HG03108 (cell line): ENCODE results near the gene UNG.

ENCODE experiments used
- ATAC-seq: cut with Tn5 transposase; IDR thresholded peaks from one replicate; pipeline ENCODE4 v1.9.1; 2021; ENCODE audit warnings: moderate library complexity; ENCODE audit not compliant: unreplicated experiment

The UNG gene

DNA sequence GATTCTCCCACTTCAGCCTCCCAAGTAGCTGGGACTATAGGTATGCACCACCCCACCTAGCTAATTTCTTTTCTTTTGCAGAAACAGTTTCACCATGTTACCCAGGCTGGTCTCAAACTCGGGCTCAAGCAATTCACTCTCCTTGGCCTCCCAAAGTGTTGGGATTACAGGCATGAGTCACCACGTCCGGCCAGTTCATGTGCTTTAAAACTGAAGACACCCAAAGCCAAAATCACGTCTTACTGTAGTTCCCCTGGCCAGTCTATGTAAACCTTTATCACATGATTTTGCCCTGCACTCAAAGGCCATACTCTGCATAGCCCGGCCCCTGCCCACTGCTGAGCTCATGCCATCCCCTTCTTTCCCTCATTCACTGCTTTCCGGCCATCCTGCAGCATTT lies 8.6 kb upstream of the UNG start:
- ATAC-seq, result no peak

DNA sequence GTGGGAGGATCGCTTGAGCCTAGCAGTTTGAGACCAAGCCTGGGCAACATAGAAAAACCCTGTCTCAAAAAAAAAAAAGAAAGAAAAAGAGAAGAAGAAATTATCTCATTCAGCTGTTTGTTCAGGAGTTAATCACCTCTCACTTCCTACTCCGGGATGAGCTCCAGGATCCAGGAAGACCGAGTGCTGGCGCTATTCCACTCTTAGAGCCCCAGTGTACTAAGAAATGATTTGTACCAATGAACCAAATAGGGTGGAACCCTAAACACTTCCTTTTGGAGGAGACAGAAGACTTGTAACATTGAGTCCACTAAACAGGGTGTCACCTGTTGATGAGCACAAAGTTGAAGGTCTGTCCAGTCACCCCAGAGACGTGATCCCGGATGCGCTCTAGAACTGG lies 7.7 kb upstream of the UNG start:
- ATAC-seq, result no peak

DNA sequence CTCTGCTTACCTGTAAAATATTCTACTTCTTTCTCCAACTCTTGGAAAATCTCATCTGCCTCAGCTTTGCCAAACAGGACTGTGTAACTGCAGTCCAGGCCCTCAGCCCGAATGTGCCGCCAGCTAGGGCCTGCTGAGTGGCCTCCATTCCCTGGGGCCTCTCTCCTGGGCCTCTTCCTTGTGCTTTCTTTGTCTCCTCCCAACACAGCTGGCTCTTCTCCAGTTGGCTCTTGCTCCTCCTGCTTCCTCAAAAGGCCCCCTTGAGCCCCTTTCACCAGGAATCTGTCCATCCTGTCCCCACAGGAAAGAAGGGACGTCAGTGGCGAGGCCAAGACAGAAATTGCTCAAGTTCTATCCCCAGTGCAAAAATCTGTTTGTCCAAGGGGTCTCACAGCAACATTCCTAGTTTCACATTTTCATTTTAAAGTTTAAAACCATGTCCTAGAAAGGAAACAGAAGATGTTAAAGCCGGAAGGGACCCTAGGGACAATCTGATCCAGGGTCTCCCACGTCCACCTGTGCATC lies 4.8 kb upstream of the UNG start:
- ATAC-seq, result no peak

DNA sequence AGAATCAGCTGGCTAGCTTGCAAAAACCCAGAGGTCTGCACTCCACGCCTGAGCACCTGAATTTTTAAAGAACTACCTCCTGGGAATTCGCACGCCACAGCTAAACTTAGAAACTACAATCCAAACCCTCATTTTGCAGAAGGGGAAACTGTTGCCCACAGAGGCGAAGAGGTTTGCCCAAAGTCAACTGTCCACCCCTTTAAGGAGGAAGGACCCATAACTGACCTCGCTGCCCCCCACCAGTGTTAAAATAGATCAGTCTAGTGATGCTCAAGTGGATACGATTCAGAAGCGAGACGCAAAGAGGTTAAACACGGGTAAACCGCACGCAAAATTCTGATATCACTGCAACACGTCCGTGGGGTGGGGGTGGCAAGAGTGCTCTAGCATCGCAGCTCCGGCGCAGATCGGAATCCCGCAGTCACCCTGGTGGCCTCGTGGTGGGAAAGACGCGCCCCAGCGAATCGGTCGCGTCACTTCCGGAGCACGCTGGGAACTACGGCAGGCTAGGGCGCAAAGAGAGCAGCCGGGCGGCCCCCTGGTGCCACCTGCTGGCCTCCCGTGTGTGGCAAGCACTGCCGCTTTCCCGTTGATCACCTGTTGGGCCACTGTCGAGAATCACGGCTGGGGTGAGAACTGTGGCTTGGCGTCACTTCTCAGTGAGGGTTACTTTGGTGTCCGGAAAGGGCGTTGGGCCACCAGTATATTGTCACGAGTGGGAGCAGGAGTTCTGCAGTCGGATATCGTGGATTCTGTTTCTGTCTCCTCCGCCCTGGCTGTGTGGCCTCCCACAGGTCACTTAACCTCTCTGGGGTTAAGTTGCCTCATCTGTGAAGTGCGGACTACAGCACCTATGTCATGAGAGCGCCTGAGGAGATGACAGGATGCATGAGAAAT lies 4.1 kb upstream of the UNG start, which contains the start of gene ALKBH2:
ALKBH2 (minus strand) TSS at position 451 of the 897 bp plus-strand sequence. CDS start 686 bp downstream, outside the sequence.
- ATAC-seq, result peak; percentile 65

DNA sequence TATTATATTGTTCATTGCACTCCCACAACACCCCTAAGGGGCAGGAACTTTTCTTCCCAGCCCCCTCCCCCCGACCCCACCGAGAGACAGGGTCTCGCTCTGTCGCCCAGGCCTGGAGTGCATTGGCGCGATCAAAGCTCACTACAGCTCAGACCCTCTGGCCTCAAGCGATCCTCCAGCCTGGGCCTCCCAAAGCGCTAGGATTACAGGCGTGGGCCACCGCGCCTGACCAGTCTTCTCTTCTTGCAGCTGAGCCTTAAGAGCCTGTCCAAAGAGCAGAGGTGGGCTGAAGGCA lies 310 bp upstream of the UNG start:
- ATAC-seq, result no peak

DNA sequence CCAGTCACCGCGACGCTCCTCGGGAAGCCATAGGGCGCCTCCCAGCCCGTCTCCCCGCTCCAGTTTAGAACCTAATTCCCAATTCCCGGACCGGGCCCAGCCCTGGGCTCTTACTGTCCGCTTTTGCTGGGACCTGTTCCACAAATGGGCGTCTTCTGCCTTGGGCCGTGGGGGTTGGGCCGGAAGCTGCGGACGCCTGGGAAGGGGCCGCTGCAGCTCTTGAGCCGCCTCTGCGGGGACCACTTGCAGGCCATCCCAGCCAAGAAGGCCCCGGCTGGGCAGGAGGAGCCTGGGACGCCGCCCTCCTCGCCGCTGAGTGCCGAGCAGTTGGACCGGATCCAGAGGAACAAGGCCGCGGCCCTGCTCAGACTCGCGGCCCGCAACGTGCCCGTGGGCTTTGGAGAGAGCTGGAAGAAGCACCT lies 797 bp downstream of the UNG start:
- ATAC-seq, result peak; percentile 20

DNA sequence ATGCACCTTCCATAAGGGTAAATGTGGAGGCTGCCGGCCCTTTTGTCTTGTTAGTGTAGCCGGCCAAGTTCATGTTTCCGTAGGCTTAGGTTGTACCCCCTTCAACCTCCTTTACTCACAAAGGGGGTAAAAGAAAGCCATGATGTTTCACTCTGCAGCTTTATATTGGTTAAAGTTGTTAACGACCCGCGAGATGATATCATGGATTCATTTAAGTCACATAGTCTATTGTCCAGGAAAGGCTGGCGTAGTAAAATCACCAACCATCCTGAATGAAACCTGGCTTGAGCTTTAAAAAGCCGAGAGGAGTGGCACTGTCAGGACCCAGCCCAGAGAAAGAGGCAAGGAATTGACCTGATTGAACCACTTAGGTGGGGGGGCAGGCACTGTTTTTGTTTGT lies 1.3 kb downstream of the UNG start:
- no peak for ATAC-seq

DNA sequence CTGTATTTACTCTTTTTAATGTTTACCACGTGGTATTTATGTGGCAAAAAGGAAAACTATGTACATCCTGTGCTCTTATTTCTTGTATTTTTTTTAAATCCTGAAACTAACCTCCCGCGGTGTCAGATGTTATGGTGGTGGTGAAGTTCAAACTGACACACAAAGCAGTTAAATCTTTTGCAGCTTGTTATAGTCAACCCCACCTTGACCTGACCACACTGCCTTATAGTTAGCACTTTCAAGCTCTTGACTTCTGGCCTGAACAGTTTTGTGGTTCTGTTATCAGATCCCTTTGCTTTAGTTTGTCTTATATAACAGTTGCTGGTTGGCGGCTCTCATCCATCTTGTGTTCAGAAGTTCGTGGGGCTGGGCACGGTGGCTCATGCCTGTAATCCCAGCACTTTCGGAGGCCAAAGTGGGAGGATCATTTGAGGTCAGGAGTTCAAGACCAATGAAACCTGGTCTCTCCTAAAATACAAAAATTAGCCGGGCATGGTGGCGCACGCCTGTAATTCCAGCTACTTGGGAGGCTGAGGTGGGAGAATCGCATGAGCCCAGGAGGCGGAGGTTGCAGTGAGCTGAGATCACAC lies 2.1 kb downstream of the UNG start:
- ATAC-seq, result no peak

DNA sequence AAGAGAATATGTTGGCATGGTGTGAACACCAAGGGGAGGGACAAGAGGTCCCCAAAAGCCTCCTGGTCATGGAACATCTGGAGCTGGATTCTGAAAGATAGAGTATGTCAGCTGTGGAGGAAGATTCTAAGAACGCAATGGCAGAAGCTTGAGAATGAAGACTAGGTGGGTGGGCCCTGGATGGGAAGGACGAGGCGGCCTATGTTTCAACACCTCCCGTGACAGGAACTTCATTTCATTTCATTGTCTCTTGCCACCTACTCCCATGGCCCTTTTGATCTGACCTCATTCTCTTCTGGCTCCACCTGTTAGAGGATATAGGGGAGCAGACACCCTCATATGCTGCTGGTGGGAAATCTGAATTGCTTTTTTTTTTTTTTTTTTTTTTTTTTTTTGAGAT lies 3.3 kb downstream of the UNG start:
- ATAC-seq, result no peak

DNA sequence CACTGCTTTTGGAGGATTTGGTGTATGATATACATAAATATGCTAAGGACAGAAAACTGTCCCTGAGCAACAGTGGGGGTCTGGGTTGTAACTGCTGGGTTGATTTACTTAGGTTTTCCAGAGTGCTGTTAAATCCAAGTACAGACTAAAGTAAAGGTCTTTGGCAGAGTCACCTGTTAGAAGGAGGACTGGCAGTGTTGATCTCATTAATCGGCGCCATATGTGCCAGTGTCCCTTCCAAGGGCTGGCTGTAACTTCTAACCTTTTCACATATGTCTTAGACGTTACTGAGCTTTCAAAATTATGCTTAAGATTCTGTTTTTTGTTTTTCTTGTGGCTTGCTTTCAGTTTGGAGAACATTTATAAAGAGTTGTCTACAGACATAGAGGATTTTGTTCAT lies 5.1 kb downstream of the UNG start:
- ATAC-seq, result no peak

DNA sequence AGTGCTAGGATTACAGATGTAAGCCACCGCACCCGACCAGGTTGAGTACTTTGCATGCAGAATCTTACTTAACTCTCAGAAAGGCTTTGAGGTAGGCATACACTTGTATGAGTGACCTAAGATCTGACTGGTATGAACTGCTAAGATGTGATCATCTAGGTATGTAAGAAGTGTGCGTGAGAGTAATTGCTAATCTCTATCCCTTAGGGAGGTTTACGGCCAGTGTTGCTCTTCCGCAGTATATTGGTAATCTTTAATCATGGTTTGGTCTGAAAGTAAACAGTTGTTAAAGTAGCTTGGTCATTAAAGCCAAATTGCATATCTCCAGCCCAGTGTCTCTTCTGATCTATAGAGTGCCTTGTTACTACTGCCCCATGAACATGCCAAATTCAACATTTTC lies 7.8 kb downstream of the UNG start:
- no peak for ATAC-seq

DNA sequence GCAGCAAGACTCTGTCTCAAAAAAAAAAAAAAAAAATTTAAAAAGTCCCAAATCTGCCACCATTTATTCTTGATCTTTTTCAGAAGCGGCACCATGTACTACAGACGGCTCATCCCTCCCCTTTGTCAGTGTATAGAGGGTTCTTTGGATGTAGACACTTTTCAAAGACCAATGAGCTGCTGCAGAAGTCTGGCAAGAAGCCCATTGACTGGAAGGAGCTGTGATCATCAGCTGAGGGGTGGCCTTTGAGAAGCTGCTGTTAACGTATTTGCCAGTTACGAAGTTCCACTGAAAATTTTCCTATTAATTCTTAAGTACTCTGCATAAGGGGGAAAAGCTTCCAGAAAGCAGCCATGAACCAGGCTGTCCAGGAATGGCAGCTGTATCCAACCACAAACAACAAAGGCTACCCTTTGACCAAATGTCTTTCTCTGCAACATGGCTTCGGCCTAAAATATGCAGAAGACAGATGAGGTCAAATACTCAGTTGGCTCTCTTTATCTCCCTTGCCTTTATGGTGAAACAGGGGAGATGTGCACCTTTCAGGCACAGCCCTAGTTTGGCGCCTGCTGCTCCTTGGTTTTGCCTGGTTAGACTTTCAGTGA lies 12.5 kb downstream of the UNG start:
- no peak for ATAC-seq

DNA sequence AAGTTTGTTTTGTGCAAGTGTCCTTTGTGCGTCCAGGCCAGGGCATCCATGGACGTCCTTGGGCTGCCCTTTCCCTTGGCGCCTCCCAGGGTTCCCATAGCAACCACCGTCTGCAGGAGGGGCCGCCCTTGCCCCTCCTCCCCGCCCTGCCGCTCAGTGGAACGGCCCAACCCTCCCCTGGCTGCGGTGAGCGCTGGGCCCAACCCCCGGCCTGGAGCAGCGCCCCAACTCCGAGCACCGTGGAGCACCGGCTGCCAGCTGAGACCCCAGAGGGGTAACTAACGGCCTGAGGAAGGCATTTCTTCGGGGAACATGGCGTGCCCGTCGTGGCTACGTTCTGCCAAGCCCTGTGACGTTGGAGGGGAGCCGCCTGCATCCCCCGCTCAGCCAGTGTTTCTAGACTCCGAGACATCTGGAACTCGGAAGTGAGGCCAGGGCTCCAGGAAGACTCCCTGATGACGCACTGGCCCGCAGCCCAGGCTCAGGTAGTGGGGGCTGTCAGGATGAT lies 13.6 kb downstream of the UNG start:
- no peak for ATAC-seq

DNA sequence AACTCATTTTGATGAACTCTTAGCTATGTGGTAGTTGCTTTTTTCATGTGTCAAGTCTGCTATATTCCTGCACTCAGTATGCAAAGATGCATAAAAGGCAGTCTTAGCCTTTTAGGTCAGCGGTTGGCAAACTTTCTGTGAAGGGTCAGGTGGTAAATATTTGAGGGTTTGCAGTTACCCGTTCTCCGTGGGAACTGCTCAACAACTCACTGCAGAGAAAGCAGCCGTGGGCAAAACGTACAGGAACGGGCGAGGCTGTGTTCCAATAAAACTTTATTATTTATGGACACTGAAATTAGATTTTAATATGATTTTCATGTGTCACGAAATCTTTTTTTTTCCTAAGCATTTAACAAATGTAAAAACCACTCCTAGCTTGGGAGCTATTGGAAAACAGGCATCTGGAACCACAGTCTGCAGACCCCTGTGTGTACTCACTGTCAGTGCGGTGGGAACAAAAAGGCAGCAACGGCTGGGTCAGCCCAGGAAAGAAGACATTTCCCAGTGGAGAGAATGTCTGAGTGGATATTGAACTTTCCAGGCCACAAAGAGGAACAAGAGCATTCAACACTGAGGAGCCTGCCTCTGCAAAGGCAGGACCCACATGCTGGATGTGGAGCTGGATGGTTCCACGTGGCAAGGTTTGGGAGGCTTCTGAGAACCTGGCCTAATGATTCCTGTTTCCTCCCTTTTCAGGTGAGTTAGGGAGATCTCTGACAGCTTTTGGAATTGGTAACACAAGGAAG lies 15.5 kb downstream of the UNG start:
- no peak for ATAC-seq

DNA sequence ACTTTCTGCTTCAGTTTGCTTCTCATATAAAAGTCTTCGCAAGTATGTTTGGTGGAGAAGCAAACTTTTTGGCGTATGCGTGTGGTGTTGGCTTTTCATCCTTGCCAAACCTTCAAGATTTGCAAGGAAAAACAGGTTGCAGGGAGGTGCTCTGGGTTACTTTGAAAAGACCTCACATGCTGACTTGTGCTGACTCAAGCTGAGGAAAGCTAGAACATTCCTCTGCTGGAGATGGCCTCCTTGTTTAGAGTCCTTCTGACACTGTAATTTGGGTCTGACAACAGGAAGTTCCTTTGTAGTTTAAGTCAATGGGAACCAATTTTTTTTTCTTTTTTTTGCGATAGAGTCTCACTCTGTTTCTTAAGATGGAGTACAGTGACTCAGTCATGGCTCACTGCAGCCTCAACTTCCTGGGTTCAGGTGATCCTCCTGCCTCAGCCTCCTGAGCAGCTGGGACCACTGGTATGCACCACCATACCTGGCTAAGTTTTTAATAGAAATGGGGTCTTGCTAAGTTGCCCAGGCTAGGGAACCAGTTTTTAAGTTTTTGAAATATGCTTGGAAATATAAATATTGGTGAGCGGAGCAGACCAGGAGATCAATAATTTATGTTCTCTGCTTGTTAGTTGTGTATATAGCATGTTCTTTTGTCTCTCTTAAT lies 16.4 kb downstream of the UNG start:
- ATAC-seq, result no peak

DNA sequence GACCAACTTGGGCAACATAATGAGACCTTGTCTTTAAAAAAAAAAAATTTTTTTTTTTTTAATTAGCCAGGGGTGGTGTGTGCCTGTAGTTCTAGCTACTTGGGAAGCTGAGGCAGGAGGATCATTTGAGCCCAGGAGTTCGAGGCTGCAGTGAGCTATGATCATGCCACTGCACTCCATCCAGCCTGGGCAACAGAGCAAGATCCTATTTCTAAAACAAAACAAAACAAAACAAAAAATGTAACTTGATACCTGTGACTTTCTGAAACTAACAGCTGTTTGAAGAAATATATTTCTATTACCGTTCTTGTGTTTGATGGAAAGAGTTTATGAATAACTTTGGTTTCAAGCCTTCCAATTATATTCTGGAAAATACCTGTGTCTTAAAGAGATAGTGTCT lies 17.2 kb downstream of the UNG start:
- no peak for ATAC-seq

DNA sequence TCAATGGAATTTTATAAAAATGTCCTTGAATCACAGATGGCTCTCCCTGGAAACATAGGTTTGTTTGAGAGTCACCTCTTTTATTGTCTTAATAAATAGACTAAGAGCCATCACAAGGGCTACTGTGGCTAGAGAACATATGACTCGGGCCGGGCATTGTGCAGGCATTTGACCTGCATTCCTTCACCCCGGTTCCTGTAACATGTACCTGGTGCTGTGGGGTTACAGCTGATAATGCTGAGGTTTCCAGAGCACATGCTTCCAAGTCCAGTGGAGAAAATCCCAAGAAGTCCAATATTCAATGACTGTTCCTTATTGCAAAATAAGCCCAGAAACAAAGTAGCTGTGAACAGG lies 18.0 kb downstream of the UNG start:
- ATAC-seq, result no peak

DNA sequence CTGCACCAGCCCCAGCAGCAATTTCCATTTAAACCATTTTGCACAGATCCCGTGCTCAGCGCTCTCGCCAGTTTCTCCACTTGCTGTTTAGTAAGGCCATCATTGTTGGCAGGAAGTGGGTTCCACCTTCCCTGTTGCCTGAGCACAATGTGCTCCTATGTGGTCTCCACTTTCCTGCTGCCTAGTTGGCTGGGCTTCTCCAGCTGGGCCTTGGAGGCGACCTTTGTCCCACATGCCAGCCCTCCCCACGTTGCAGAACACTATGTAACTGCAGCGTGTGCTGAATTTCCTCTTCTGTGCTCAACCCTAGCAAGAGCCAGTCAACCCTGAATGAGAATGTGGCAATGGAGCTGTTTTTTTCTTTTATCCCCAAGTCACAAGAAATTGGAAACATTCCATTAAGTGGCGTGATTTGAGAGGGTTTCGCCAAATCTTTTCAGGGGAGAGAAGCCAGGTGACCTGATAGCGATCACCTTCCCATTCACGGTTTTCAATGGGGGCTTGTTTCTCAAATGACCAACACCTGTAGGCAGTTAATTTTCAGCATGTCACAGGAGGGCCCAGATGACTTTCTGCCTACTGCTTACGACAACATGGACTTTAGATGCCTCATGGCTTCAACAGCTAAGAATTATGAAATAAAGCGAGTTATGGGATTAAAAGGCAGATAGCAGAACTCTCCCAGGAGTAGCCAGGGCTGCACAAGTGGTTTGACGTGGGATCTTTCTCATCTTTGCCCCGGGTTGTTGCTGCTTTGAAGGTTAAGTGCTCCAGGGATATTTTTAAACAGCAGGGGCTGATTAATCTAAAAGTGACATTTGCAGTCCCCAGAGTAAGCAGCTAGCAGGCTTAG lies 18.6 kb downstream of the UNG start, which contains the start of gene ACACB:
ACACB (plus strand) TSS at position 830 of the 853 bp plus-strand sequence. CDS start 22,819 bp downstream, outside the sequence.
- no peak for ATAC-seq

DNA sequence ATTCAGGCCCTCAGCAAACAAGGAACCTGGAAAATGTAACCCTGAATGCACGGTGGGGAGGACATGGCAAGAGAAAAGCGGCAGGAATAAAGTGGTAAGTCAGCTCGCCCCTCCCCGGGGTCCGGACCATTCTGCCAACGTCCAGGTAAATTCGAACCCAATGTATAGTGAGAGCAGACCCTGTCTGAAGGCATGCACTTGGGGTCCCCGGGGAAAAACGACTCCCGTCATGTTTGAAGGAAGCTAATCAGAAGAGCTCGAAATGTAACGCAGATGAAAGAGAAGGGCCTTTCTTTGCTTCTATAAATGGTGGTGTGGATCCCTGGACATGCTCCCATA lies 19.2 kb downstream of the UNG start:
- ATAC-seq, result no peak

DNA sequence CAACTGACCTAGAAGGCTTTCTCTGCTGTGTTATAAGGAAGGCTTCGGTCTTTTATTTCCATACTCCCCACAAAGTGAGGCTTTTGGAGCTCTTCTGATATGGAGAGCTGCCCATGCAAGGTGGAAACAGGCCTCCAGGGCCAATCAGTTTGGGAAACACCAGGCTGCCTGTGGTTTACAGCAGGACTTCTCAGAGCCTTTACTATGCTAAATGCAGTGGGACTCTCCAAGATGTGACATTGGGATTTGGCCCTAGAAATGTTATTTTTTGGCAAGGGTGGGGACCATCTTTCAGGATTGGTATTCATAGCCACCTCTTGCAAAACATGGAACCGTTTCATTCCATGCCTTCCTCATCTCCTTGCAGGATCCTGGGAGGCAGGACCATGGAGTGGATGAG lies 22.7 kb downstream of the UNG start:
- ATAC-seq, result no peak
